ENCODE results near the gene TRRAP. TPM values are rescaled to one million over a fixed set of nuclear protein-coding genes. Genes with fewer than 3 reads are reported as not detected.

Gene TRRAP
- total and polyA plus RNA-seq, 2 of the 8 experiments (the other 6 are each of a cell fraction or from before 2014, with no cell fraction given), result 21.7 to 48.6 TPM

GRCh38 chr7:98969386-98969785, 91.1 kb downstream of the TRRAP start:
- Histone ChIP-seq H3K79me1 (ENCODE audit: low read depth, low read length) (no peaks in the 10 kb centered on the region), H4K8ac (ENCODE audit: extremely low read depth, insufficient read depth, low read length) (no peak overlapping the region), H3K4me2 (ENCODE audit: insufficient read depth in 1 of 2, low read depth in 2 of 2, low read length in 2 of 2) (no peak overlapping the region), H2BK12ac (ENCODE audit: low read depth, low read length) (no peak overlapping the region), H4K91ac (replicated peaks; ENCODE audit: insufficient read length, low read length) (no peak overlapping the region), H3K4me1 (replicated peaks in 1 of 4; ENCODE audit: control insufficient read depth in 3 of 4, insufficient read depth in 4 of 4, low read length in 3 of 4) (no peaks in the 10 kb centered on the region), H3K4ac (replicated peaks; ENCODE audit: insufficient read length, low read depth, low read length) (no peak overlapping the region), H3K36me3 (ENCODE audit: control insufficient read depth in 2 of 4, insufficient read depth in 4 of 4, low read length in 3 of 4) (peaks cover 39 to 73% (median 66%) of the 10 kb centered on the region in 4 experiments), H3K23ac (ENCODE audit: insufficient read length) (no peak overlapping the region), H3K56ac (replicated peaks; ENCODE audit: insufficient read length, low read depth, low read length) (no peak overlapping the region), H3K9ac (replicated peaks in 1 of 4; ENCODE audit: extremely low read depth in 1 of 4, low read depth in 3 of 4, low read length in 3 of 4) (no peak overlapping the region), H3K27ac (ENCODE audit: low read depth, low read length) (no peak overlapping the region), H3K79me2 (ENCODE audit: control insufficient read depth in 1 of 2, insufficient read depth in 2 of 2, low read length in 2 of 2) (no peaks in the 10 kb centered on the region), H2BK120ac (replicated peaks; ENCODE audit: low read depth, low read length) (no peak overlapping the region), H3K4me3 (ENCODE audit: extremely low read depth in 1 of 4, insufficient read depth in 2 of 4, low read depth in 3 of 4, low read length in 4 of 4) (no peak overlapping the region), H2BK20ac (ENCODE audit: low read length) (no peak overlapping the region), H2AK5ac (ENCODE audit: low read depth, low read length) (no peak overlapping the region), H3K27me3 (replicated peaks in 1 of 4; ENCODE audit: control insufficient read depth in 3 of 4, extremely low read depth in 1 of 4, insufficient read depth in 3 of 4, low read length in 3 of 4) (no peaks in the 10 kb centered on the region), H3K23me2 (ENCODE audit: low read depth, low read length) (no peaks in the 10 kb centered on the region), H4K20me1 (replicated peaks in 1 of 2; ENCODE audit: control insufficient read depth in 1 of 2, insufficient read depth in 2 of 2, low read length in 2 of 2) (peaks cover 2 to 8% of the 10 kb centered on the region in 2 experiments), H2BK5ac (ENCODE audit: low read depth, low read length) (no peak overlapping the region), H3K18ac (ENCODE audit: extremely low read depth, low read length) (no peak overlapping the region), H4K5ac (ENCODE audit: insufficient read length, low read depth, low read length) (no peak overlapping the region), H2BK15ac (ENCODE audit: low read length) (no peak overlapping the region), H3K14ac (ENCODE audit: insufficient read length) (no peak overlapping the region), H2AFZ (ENCODE audit: low read length) (no peak overlapping the region), H3K9me3 (ENCODE audit: insufficient read depth in 2 of 2, low read depth in 1 of 2, low read length in 1 of 2) (no peaks in the 10 kb centered on the region)
- FAIRE-seq (no peak), DNase-seq (ENCODE audit: low read depth in 1 of 2, low spot score in 2 of 2) (no peak)
- CTCF ChIA-PET (ENCODE audit: partially characterized antibody), result interaction anchor here (1.3 kb wide), 1 partner anchor 14 kb away, joined by 3 read pairs; no protein-coding TSS in a partner anchor
- POLR2A ChIA-PET (ENCODE audit: partially characterized antibody), result no interaction called here
- 94% methylated on average over 11 of the region's 11 CpGs; no CpG with 5 or more reads in 1 of the 2 experiments for WGBS, 2 experiments (ENCODE audit: extremely low coverage in 1 of 2, insufficient coverage in 1 of 2, insufficient read length in 1 of 2, insufficient replicate concordance in 2 of 2, low coverage in 1 of 2, low lambda C conversion rate in 2 of 2, missing lambda C conversion rate in 1 of 2)
- TF ChIP-seq JUND (IDR thresholded peaks at IDR 0.05; ENCODE audit: low read length) (no peak), KDM1A (IDR thresholded peaks at IDR 0.05; ENCODE audit: borderline replicate concordance, low read length) (no peak), BRCA1 (IDR thresholded peaks at IDR 0.05; ENCODE audit: low read depth, low read length) (no peak), RXRA (IDR thresholded peaks at IDR 0.05; ENCODE audit: insufficient read depth, low read depth, low read length) (no peak)

All from H1 (cell line).